GM12878 (cell line): Measurements from ENCODE around the gene DNASE2.

ENCODE experiments used
- CREM ChIP-seq: IDR thresholded peaks from 2 replicates; pipeline ENCODE4 v1.6.1; 2014; ENCODE audit warnings: antibody characterized with exemption, low read depth
- HCFC1 ChIP-seq: fragments of 150-350 bp; IDR thresholded peaks from 2 replicates; pipeline ENCODE4 v1.6.1; 2014; ENCODE audit warnings: low read length
- ZNF217 ChIP-seq: fragments of 450-650 bp; IDR thresholded peaks from 2 replicates; pipeline ENCODE4 v1.6.1; 2017; ENCODE audit warnings: antibody characterized with exemption, mild to moderate bottlenecking

GRCh38 chr19:12834566-12834943 lies 46.7 kb downstream of the DNASE2 start, which contains the start of gene RTBDN:
- no peak for TF ChIP-seq CREM
- no peak for TF ChIP-seq ZNF217
- TF ChIP-seq HCFC1 = no peak
